DMS153 treated with DMSO at 0.1 percent for 48 hours (cell line): ENCODE measurements around the gene NEUROD2.

ENCODE experiments used
- DNase-seq: peaks from one replicate; lab custom pipeline; 2025; ENCODE audit not compliant: unreplicated experiment; lab: John Stamatoyannopoulos, UW

Gene NEUROD2

GRCh38 chr17:39635614-39636176, 28.0 kb upstream of the NEUROD2 start:
- DNase-seq, result no peak

- DNase-seq, result peak; percentile 22
Observed at GRCh38 chr17:39634384-39634871, 26.7 kb upstream of the NEUROD2 start.

DNA sequence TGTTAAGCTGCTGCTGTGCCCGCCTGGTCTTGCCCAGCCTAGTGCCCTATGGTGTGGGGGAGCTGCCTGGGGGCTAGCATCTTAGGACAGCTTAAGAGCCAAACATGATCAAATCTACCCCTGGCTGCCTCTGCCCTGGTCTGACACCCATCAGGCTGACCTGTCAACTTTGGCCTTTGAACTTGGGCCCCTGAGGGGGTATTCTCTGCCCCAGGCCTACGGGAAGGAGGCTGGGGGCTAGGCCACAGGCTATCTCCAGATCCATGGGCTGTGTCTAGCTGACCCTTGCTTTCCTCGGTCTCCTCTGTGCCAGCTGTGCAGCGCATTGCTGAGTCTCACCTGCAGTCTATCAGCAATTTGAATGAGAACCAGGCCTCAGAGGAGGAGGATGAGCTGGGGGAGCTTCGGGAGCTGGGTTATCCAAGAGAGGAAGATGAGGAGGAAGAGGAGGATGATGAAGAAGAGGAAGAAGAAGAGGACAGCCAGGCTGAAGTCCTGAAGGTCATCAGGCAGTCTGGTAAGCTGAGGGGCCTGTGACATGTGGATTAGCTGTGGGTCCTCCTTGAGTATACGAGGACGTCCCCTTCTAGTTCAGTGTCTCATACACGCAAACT, 26.0 kb upstream of the NEUROD2 start:
- DNase-seq, result no peak

GRCh38 chr17:39632153-39632941, 24.6 kb upstream of the NEUROD2 start:
- no peak for DNase-seq

GRCh38 chr17:39631403-39631802, 23.7 kb upstream of the NEUROD2 start:
- peak; percentile 53 for DNase-seq

DNA sequence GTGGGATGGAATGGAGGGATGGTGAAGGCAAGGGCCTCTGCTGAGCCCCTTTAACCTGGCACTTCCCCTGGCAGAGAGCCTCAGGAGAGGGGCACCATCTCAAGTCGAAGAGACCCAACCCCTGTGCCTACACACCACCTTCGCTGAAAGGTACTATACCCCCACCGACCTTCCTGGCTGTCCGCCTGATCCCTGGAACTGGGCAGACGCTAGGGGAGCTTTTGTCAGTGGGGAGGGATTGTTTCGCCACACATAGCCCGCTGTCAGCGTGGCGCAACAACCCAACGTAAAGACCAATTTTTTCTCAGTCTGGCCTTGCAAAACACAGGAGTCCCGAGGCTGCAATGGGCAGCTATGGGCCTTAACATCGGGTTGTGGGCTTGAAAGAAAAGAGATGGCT, 22.2 kb upstream of the NEUROD2 start:
- no peak for DNase-seq

GRCh38 chr17:39629494-39629880, 21.8 kb upstream of the NEUROD2 start:
- no peak for DNase-seq

DNA sequence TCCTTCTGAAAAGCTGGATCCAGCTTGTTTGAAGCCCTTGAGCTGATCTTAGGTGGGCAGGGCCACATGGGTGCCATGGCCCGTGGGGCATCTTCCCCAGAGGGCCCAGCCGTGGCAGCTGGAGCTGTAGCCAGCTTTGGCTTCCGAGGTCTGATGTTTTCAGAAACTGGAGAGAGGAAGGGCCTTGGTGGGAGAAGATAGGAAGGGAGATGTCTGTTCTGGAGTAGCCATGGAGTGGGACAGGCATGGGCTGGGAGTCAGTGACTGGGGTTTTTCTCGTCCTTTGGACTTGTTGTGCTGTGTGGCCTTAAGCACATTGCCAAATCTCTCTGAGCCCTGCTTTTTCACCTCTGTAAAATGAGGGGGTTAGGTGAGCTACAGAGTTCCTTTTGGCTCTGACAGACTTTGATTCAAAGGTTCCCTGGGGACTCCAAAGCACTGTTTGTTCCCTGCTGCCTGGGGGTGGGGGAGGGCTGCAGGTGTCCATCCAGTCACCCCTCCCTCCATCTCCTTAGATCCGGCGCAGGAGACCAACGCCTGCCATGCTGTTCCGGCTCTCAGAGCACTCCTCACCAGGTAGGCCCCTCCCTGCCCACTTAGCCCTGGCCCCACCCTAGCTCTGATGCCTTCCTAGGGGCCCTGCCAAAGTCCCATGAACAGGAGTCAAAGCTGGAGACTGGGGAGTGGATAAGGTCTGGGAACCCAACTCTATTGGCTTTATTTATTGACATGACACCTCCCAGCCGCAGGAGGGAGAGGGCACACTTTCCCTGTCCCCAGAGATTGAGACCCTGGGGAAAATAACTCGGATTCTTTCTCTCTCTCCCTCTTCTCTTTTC, 21.2 kb upstream of the NEUROD2 start:
- peak; percentile 92 for DNase-seq

GRCh38 chr17:39627712-39628516, 20.2 kb upstream of the NEUROD2 start:
- DNase-seq, result no peak

- DNase-seq, result no peak
Observed at GRCh38 chr17:39627047-39627711, 19.5 kb upstream of the NEUROD2 start.

- no peak for DNase-seq
Observed at GRCh38 chr17:39626171-39627046, 18.7 kb upstream of the NEUROD2 start, which contains the start of gene PPP1R1B. Gene PPP1R1B (plus strand): TSS chr17:39626952. CDS start chr17:39627393, 441 bp downstream.

DNA sequence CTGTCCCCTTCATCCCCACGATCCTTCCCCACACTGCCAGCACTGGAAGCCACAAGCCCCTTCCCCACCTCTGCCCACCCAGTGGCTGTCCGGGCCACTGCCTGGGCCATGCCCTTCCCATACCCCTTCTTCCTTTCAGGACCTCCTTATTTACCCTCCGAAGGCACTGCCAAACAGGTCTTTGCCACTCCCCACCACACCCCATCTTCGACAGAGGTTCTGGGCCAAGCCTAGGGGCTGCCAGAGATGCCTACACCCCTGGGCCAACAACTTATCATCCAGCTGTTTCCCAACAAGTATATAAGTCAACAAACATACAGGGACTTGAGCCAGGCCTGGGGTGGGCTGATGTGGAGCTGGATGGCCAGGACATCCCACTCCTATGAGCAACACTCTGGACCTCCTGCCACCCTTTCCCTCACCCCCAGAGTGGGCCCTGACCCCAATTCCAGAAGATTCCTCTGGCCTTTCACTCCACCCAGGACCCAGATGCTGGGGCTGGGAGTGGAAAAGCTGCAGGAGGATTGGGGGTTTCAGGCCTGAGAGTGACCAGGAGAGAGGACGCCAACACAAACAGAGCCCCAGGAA, 17.6 kb upstream of the NEUROD2 start:
- no peak for DNase-seq

DNA sequence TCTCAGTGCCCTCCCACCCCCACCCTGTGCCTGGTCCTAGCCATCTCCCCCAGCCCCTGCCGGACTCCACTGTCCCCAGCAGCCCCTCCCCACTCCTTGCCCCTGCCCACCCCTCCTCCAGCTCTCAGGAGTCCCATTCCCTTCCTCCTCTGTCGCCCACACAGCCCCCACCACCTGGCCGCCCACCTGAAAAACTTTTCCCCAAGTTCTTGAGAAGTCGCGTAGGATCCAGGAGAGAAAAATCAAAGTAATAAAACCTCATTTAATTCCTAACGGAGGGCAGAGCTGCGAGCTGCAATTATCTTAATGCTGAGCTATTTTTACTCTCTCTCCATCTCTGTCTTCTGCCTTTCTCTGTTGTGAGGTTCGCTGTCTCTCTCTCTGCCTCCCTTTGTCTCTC, 16.6 kb upstream of the NEUROD2 start:
- no peak for DNase-seq

DNA sequence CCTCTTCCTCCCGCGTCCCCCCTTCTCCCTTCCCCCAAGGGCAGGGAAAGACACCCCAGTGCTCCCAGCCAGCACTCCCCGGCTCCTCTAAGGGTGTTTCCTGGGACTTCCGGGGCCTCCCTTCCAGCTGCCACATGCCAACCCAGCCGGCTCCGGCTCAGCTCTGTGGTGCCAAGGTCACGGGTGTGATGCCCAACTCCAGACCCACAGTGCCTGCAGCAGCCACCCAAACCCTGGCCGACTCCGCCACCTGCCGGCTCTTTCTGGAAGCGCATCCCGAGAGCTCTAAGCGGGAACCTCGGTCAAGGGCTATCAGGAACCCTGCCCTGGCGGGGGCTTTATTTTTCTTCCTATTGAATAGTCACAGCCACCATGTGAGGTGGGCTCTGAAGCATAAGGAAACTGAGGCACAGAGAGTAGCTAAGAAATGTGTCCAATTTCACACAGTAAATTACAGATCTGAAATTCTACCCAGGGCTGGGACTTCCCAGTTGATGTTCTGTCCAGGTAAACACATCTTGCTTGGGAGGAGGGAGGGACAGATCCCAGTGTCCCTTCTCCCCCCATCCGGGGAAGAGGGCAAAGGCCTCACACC, 15.7 kb upstream of the NEUROD2 start:
- DNase-seq, result peak; percentile 50

DNA sequence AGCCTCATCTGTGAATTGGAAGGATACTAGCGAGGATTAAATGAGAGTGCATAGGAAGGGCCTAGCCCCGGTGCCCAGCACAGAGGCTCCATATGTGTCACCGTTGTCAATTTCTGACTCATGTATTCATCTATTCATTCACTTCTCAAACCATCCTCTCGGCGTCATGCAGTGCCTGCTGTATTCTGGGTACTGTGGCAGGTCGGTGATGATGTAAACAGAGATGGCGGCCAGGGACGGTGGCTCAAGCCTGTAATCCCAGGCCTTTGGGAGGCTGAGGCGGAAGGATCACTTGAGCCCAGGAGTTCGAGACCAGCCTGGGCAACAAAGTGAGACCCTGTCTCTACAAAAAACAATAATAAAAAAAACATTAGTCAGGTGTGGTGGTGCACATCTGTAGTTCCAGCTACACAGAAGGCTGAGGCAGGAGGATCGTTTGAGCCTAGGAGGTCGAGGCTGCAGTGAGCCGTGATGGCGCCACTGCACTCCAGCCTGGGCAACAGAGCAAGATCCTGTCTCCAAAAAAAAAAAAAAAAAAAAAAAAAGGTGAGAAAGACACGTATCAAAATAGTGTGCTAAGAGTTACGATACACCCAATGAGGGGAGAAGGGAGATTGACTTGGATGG, 14.8 kb upstream of the NEUROD2 start:
- no peak for DNase-seq

DNA sequence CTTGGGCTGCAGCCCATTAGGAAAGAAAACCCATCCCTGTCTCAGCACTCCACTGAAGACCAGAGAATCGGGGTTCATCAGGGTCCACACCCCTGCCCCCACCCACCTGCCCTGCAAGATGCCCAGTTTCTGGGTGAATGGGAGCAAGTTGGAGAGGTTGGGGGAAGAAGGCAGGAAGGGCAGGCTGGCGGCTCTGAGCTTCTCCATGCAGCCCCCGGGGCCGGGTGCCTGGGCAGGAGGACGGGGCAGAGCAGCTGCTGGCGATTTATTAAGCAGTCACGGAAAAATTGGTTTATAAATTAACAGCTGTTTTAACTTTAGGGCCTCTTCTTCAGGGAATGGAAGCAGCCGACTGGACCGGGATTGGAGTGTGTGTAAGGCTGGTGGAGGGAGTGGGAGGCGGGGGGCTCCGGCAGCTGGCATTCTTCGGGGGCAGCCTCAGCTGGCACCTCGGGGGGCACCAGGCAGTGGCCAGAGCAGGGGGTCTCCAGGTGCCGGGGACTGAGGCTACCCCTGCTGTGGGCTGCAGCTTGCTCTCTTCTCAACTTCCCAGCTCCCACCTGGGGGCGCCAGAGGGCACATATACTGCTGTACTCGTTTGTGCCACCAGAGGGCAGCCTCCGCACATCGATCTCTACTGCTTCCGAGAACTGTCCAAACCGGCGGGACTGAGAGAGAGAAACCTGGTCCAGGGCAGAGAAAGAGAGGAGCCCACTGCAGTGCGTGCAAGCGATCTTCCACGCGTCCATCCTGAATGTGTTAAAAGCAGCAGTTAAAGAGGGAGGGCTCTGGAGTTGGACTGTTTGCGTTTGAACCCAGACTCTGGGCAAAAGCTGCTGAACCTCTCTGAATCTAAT, 14.0 kb upstream of the NEUROD2 start:
- DNase-seq, result peak; percentile 72

- DNase-seq, result no peak
Observed at GRCh38 chr17:39619786-39620101, 12.0 kb upstream of the NEUROD2 start.
